CD4-positive, alpha-beta T cell treated with Interleukin-4 for 1 hour (primary cell): Measurements from ENCODE around the gene CRYBG1.

Experiments used
- DNase-seq, 2 donors: peaks; one replicate each; pipeline ENCODE4 v3.0.0-alpha.2; 2020 to 2022

The CRYBG1 gene

GRCh38 chr6:106609699-106610098 lies 249.2 kb downstream of the CRYBG1 start:
- peak in 1 of 2 donors; percentile 46 for DNase-seq

GRCh38 chr6:106611030-106611429 lies 250.5 kb downstream of the CRYBG1 start:
- DNase-seq, result no peak

GRCh38 chr6:106612671-106613416 lies 252.3 kb downstream of the CRYBG1 start:
- DNase-seq, result no peak

DNA sequence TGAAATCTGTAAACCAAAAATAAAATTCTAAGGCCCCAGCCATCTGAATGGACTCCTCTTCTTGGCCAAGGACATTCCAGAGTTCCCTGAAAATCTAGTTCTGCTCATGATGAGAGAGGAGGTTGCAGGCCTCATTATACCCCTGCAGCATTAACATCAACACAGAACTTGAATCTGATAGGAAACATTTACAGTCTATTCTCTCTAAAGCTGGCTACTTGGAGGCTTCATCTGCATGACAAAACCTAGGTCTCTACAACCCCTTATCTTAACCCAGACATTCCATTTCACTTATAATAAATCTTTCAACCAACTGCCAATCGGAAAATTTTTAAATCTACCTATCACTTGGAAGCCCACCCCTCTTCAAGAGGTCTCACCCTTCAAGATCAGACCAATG lies 253.1 kb downstream of the CRYBG1 start:
- DNase-seq, result no peak

GRCh38 chr6:106614166-106614565 lies 253.6 kb downstream of the CRYBG1 start:
- no peak for DNase-seq

- DNase-seq, result no peak
These were observed 254.2 kb downstream of the CRYBG1 start for GRCh38 chr6:106614592-106615257.

- no peak for DNase-seq
These were observed 256.8 kb downstream of the CRYBG1 start for GRCh38 chr6:106617302-106617701.

GRCh38 chr6:106617857-106618256 lies 257.3 kb downstream of the CRYBG1 start:
- DNase-seq, result no peak

DNA sequence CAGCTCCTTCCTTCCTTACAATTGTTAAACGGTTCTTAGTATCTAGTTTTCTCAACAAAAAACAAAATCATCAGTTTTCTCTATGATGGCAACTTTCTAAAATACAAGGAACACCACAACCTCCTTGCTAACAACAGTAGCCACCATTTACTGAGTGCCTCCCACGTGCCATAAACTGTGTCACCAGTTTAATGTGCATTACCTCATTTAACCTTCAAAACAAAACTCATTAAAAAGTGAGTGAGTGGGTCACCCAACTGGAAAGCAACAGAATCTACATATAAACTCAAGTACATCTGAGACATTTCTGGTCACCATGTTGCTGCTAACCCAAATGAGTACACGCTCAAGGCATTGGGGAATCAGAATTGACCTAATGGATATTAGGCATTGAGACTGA lies 257.8 kb downstream of the CRYBG1 start:
- DNase-seq, result no peak

GRCh38 chr6:106619223-106619622 lies 258.7 kb downstream of the CRYBG1 start:
- DNase-seq, result no peak

GRCh38 chr6:106620931-106621672 lies 260.6 kb downstream of the CRYBG1 start:
- DNase-seq, result no peak
